MCF 10A (cell line): ENCODE results near the gene KIAA0513. TPM values are rescaled to one million over a fixed set of nuclear protein-coding genes. Genes with fewer than 3 reads are reported as not detected.

ENCODE experiments used
- BruUV-seq: library from RNA; stranded (reverse); fragments of 400-500 nt; replicated peaks from 2 replicates; lab custom pipeline; 2021; lab: Mats Ljungman, UMichigan
- CTCF ChIA-PET: fragments of 300-600 bp; sonication (Branson Sonifier 250); formaldehyde crosslinking; extraction: SDS; loops from one replicate; lab custom pipeline; 2021; ENCODE audit warnings: antibody characterized with exemption, inconsistent platforms; lab: Yijun Ruan, JAX
- POLR2A ChIA-PET: fragments of 300-600, 350-650 bp; sonication (Branson Sonifier 250); formaldehyde crosslinking; extraction: SDS; loops from one replicate; lab custom pipeline; 2020; ENCODE audit warnings: antibody characterized with exemption, inconsistent platforms; lab: Yijun Ruan, JAX
- DNase-seq: peaks from one replicate; pipeline ENCODE4 v3.0.0-alpha.2; 2018; ENCODE audit not compliant: unreplicated experiment
- H3K27ac Mint-ChIP-seq: one replicate; pipeline ENCODE4 v1.8.0; 2022; ENCODE audit warnings: mild to moderate bottlenecking, low read depth, mixed read lengths; ENCODE audit not compliant: unreplicated experiment
- H3K27me3 Mint-ChIP-seq: one replicate; pipeline ENCODE4 v1.8.0; 2022; ENCODE audit warnings: mixed read lengths; ENCODE audit not compliant: insufficient read depth, unreplicated experiment
- H3K36me3 Mint-ChIP-seq: one replicate; pipeline ENCODE4 v1.8.0; 2022; ENCODE audit warnings: mild to moderate bottlenecking, moderate library complexity, mixed read lengths; ENCODE audit not compliant: insufficient read depth, unreplicated experiment
- H3K4me1 Mint-ChIP-seq: one replicate; pipeline ENCODE4 v1.8.0; 2022; ENCODE audit warnings: mixed read lengths; ENCODE audit not compliant: insufficient read depth, unreplicated experiment
- H3K4me3 Mint-ChIP-seq: one replicate; pipeline ENCODE4 v1.8.0; 2022; ENCODE audit warnings: mild to moderate bottlenecking, moderate library complexity, mixed read lengths; ENCODE audit not compliant: unreplicated experiment
- H3K9me3 Mint-ChIP-seq: one replicate; pipeline ENCODE4 v1.8.0; 2022; ENCODE audit warnings: mixed read lengths; ENCODE audit not compliant: unreplicated experiment
- intact Hi-C: fragments of 100-400 bp; cut with micrococcal nuclease; formaldehyde crosslinking; loops from 2 replicates; pipeline ENCODE4 v1.14.1; 2022
- total RNA-seq: library from RNA; stranded (reverse); gene quantifications from 2 replicates; pipeline ENCODE4 v1.2.3, GENCODE V29; 2022
- TF ChIP-seq, protein P1 (sequence below): fragments of 200-600 bp; IDR thresholded peaks from one replicate; pipeline ENCODE4 v1.8.0; 2022; ENCODE audit warnings: antibody characterized with exemption, mild to moderate bottlenecking; ENCODE audit not compliant: unreplicated experiment

The KIAA0513 gene
- total RNA-seq, 1 experiment from 2014 or later: 4.2 TPM

DNA sequence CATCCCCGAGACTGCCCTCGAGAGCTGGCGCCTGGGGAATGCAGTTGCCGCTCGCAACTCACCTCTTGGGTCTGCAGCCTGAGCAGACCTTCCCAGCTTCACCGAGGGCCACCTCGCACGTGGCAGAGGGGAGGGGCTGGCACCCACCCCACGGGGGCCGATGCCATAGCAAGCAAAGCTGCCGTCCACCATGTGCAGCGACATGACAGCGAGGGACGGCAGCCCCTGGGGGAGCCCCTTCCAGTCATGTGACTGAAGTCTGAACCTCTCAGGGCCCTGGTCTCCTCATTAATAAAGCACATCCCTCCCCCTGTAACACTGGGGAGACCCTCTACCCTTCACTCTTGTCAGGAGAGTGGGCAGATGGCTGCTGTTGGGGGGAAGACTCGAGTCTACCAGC is 54.2 kb downstream of the KIAA0513 start:
- ChIA-PET CTCF (no interaction called here), POLR2A (no interaction called here)
- Mint-ChIP-seq H3K36me3 (peaks cover 12% of the 10 kb centered on the region), H3K27ac (no peak overlapping the region), H3K9me3 (no peaks in the 10 kb centered on the region), H3K27me3 (no peaks in the 10 kb centered on the region), H3K4me1 (no peaks in the 10 kb centered on the region), H3K4me3 (no peak overlapping the region)
- intact Hi-C loops: loop anchor here (10.0 kb wide), 1 partner anchor 327 kb away; no protein-coding TSS in a partner anchor
- DNase-seq: no peak
- no TSS peak for BruUV-seq
- TF ChIP-seq, protein P1, sequence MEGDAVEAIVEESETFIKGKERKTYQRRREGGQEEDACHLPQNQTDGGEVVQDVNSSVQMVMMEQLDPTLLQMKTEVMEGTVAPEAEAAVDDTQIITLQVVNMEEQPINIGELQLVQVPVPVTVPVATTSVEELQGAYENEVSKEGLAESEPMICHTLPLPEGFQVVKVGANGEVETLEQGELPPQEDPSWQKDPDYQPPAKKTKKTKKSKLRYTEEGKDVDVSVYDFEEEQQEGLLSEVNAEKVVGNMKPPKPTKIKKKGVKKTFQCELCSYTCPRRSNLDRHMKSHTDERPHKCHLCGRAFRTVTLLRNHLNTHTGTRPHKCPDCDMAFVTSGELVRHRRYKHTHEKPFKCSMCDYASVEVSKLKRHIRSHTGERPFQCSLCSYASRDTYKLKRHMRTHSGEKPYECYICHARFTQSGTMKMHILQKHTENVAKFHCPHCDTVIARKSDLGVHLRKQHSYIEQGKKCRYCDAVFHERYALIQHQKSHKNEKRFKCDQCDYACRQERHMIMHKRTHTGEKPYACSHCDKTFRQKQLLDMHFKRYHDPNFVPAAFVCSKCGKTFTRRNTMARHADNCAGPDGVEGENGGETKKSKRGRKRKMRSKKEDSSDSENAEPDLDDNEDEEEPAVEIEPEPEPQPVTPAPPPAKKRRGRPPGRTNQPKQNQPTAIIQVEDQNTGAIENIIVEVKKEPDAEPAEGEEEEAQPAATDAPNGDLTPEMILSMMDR: no peak

DNA sequence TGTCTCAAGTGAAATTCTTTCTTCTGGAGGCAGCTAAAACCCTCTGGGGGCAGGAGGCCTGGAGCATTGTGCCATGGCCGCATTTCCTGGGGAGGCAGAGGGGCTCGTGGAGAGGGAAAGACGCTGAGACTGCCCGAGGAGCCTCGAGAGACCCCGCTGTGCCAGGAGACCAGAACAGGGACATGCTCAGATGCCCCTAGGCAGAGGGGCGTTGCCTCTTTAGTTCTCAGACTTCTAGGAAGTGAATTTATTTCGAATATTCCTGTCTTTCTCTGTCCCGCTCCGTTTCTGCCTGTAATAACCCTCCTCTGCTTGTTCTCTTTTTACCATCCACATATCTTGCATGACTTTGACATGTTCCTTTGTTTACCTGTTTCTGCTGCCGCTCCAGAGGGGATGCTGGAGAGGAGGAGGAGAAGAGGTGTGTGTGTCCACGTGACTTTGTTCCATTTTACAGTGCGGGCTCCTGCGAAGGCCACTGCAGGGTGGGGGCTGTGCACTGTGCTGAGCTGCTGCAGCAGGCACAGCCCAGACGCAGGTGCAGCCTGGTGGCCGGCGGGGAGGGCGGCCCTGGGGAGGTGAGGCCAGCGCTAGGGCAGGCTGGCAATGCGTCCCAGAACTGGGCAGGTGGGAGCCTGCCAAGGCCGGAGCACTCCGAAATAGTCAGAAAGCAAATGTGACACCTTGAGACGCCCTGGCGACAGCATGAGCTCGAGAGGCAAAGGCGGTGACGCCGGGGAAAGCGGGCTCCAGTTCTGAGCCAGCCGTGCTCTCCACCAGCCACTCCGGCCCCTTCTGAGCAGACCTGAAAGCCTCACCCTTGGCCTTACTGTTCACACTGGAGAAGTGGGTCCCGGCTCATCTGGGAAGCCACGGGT is 54.8 kb downstream of the KIAA0513 start:
- no peak overlapping the region for H3K4me3 Mint-ChIP-seq
- no peak for DNase-seq
- ChIA-PET CTCF (no interaction called here), POLR2A (no interaction called here)
- H3K27me3 Mint-ChIP-seq: no peaks in the 10 kb centered on the region
- no peaks in the 10 kb centered on the region for H3K9me3 Mint-ChIP-seq
- intact Hi-C loops: loop anchor here (10.0 kb wide), 1 partner anchor 328 kb away; no protein-coding TSS in a partner anchor
- H3K4me1 Mint-ChIP-seq: no peaks in the 10 kb centered on the region
- H3K27ac Mint-ChIP-seq: no peak overlapping the region
- TF ChIP-seq, protein P1: no peak
- BruUV-seq: no TSS peak
- peaks cover 12% of the 10 kb centered on the region for H3K36me3 Mint-ChIP-seq

DNA sequence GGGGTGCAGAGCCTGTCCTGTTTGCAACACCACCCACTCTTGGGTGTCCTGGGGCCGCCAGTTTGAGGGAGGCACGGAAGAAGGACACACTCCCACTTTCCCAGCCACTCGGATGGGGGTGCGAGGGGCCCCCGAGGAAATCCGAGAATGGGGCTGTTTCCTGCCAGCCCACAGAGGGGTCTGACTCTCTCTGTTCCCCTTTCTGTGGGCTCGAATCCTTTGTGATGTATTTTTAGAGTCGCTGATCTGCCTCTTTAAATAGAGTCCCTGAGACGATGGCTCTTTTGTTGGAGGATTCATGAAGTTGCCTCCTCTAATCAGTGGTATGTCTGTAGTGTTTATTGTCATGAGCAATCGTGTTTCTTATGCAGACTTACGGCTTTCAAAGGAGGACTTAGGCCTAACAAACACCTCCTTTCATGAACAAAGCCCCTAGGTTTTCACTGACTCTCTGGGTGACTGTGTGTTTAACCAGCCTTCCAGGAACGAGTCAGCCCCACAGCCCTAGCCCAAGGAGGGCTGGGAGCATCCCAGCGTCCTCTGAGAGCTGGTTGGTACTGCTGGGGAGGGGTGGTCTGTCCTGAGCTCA is 55.5 kb downstream of the KIAA0513 start:
- Mint-ChIP-seq H3K27ac (no peak overlapping the region), H3K9me3 (no peaks in the 10 kb centered on the region), H3K4me1 (no peaks in the 10 kb centered on the region), H3K27me3 (no peaks in the 10 kb centered on the region), H3K36me3 (peaks cover 8% of the 10 kb centered on the region), H3K4me3 (no peak overlapping the region)
- ChIA-PET POLR2A (no interaction called here), CTCF (no interaction called here)
- intact Hi-C loops: loop anchor here (10.0 kb wide), 1 partner anchor 328 kb away; no protein-coding TSS in a partner anchor
- TF ChIP-seq, protein P1: no peak
- DNase-seq: no peak
- BruUV-seq: no TSS peak
